A204.1 (cell line): Measurements from ENCODE around the gene C2orf80.
"Not testable (repeated sequence)": the region's sequence is repeated elsewhere in the genome, so short reads cannot be mapped to it uniquely, and the experiment has no call there.

ENCODE experiments used
- FAIRE-seq: peaks from 2 replicates; lab custom pipeline; 2012; peaks lifted over from hg19 to GRCh38; lab: Jason Lieb, UNC

C2orf80 gene

GRCh38 chr2:208135794-208136715 is 53.8 kb downstream of the C2orf80 start:
- FAIRE-seq = no peak

- no peak for FAIRE-seq
Observed at GRCh38 chr2:208134928-208135586, 54.8 kb downstream of the C2orf80 start.

GRCh38 chr2:208130712-208131110 is 59.1 kb downstream of the C2orf80 start:
- FAIRE-seq = no peak

DNA sequence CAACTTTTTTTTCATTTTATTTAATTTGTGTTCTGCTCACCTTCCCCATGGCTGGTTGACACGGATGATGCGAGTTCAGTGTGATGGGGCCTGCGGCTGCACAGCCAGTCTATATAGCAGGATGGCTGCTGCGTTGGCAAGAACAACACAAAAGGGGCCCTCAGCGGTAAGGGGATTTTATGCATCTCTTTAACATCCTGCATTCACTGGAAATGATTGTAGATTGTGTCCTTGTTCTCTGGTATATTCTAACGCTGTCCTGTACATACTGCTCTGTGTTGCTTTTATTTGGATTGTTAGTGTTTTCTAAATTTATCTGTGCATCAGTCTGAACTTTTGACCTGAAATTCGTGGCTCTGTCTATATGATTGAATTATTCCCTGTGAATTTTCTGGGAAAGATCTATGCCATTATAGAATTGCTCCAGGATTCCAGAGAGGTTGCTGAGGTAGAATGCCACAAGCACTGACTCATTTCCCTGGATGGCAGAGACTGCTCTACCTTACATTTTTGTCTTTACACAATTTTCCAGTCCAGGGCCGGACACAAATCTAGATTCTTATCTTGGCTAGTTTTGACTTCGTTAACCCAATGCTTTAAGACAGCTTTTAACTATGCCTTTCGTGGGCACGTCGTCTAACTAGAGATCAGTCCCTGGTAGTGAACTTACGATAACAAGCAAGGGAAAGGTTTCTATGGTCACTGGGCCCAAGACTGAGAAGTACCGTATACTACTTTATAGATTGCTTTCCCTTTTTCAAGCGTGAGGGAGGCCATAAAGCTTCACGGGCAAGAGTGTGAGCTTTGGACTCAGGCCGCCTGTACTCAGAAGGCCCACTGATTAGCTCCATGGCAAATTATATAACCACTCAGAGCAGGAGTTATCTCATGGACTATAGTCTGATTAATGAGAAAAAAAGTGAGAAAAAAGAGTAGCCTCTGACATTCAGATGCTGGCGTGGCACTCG is 59.8 kb downstream of the C2orf80 start, which contains the start of gene CRYGC:
Gene CRYGC (minus strand): TSS at position 85 of the 968 bp plus-strand sequence. CDS start 36 bp downstream, at position 49.
- FAIRE-seq = no peak

DNA sequence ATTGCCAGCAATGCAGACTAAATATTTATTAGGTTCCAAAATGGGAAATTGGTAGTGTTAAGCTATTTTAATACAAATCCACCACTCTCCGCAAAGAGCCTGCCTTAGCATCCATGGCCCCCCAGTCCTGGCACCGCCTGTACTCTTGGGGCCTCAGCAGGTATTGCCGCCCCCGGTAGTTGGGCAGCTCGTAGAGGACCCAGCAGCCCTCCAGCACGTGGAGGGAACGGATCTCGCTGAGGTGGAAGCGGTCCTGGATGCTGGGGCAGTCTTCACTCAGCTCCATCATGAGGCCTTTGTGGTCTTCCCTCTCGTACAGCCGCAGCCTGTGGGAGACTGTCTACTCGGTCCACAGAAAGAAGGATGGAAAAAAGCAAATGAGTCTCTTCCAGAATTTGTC is 61.7 kb downstream of the C2orf80 start:
- no peak for FAIRE-seq

GRCh38 chr2:208127090-208127489 is 62.7 kb downstream of the C2orf80 start:
- no peak for FAIRE-seq

GRCh38 chr2:208125251-208125650 is 64.6 kb downstream of the C2orf80 start:
- no peak for FAIRE-seq

- FAIRE-seq = not testable (repeated sequence)
Observed at GRCh38 chr2:208124013-208124715, 65.7 kb downstream of the C2orf80 start, which contains the start of gene CRYGD. Gene CRYGD (minus strand): TSS chr2:208124524. CDS start chr2:208124473, 51 bp downstream.

DNA sequence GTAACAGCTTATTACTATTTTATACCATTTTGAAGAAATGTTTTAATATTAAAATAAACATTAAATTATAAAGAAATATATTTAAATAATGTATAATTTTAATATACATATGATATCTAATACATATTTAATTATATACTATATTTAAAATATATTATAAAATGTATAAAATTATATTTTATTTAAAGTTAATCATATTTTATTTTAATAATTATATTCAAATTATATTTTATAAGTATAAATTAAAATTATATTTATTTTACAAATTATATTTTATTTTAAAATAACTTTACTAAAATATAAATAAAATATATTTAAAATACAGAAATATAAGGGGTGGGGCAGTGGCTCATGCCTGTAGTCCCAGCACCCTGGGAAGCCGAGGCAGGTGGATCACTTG is 67.6 kb downstream of the C2orf80 start:
- peak; percentile 100 for FAIRE-seq

DNA sequence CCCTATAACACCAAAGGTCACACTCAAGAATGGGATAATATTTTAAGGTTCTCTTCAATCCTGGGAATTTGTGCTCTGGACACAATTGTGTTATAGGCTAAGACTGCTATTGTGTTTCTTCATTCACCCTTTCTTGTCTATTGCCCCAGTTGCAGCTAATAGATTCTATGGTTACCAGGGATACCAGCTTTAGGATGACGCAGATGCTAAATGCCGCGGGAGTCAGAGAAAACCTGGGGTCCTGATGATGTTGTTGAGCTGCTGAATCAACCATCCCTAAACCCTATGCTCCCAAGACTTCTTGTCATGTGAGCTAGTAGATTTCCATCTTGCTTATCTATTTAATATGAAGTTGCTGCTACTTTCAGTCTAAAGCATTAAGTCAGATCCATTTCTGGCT is 70.9 kb downstream of the C2orf80 start:
- FAIRE-seq = no peak

DNA sequence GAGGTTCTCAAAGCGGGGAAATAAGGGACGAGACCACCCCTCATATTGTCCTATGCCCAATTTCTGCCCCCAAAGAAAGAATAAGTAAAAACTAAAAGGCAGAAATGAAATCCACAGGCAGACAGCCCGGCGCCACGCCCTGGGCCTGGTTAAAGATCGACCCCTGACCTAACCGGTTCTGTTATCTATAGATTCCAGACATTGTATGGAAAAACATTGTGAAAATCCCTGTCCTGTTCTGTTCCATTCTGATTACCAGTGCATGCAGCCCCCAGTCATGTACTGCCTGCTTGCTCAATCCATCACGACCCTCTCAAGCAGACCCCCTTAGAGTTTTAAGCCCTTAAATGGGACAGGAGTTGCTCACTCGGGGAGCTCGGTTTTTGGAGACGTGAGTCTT is 72.4 kb downstream of the C2orf80 start:
- not testable (repeated sequence) for FAIRE-seq
